RWPE1 (cell line): ENCODE measurements around the gene HDAC7.

ENCODE experiments used
- CTCF ChIA-PET: fragments of 350-600 bp; sonication (Branson Sonifier 250); formaldehyde crosslinking; extraction: SDS; loops from one replicate; lab custom pipeline; 2021; lab: Yijun Ruan, JAX
- POLR2A ChIA-PET: fragments of 400-600 bp; formaldehyde crosslinking; extraction: SDS; loops from one replicate; lab custom pipeline; 2020; ENCODE audit warnings: antibody characterized with exemption; ENCODE audit not compliant: low non-redundant PET; lab: Yijun Ruan, JAX
- DNase-seq: peaks from one replicate; pipeline ENCODE4 v3.0.0; 2012; ENCODE audit warnings: low spot score
- H3K27ac ChIP-seq: fragments of 450-650 bp; 2 replicates; pipeline ENCODE4 v1.5.1; 2017
- CTCF ChIP-seq: fragments of 450-650 bp; conservative IDR thresholded peaks from 2 replicates; pipeline ENCODE4 v1.5.1; 2017; ENCODE audit warnings: low read depth, mild to moderate bottlenecking

Gene HDAC7

DNA sequence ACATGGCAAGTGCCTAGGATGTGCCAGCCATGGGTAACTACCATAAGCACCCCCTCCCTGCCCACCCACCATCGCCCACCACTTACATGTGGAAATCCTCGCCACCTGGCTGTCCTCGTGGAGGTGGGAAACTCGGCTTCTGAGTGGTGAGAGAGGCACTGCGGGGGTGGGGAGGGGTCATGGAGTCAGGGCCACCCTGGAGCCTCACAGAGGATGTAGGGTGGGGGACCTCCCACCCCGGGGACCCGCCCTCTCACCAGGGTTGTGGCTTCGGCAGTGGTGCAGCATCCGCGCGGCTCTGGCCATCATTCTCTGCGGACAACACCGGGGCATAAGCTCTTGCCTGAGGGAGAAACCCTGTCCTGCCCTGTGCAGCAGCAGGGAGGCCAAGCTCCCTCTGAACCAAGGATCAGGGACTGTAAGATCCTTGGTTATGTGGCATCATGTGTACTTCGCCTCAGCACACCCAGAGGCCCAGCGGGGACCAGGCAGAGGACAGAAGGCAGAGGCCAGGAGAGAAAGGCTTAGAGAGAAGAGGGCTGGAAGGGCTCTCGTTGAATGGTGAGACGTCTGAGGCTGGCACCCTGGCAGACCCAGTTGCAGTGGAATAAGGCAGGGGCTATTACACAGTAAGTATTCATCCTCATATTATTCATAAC lies 81.6 kb downstream of the HDAC7 start:
- CTCF ChIA-PET: no interaction called here
- H3K27ac ChIP-seq: no peak overlapping the region
- POLR2A ChIA-PET: no interaction called here
- no peak for TF ChIP-seq CTCF
- no peak for DNase-seq

DNA sequence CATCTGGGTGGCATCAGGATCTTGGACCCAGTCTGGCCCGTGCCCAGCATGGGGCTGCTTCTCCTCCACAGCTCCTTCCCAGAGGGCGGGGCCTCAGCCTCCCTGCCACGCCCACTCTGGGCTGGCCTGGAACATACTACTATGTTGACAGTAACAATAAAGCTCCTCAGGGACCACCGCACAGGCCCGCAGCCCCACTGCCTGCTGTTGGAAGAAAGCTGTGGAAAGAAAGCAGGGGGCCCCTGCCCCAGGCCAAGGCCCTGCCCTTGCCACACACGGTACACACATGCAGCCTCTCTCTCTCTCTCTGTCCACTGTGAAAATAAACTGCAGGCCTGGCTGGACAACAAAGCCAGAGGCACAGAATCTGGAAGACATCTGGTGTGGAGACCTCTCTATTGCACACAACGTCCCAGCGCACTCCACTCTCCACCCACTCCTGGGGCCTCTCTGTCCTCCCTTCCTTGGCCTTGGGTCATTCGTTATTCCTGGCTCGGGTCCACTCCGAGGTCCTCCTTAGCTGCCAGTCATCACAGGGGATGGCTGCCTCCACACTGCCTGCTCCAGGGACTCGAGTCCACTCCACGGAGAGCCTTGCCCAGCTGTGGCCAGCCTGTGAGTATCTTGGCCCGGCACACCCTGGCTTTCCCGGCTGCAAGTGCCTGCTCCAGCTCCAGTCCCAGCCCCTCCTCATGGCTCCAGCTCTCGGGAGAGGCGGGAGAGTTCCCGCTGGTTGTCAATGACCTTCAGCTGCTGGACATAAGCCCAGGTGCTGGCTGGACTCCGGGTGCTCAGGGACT lies 82.6 kb downstream of the HDAC7 start:
- DNase-seq: no peak
- CTCF ChIA-PET: interaction anchor here (0.6 to 1.8 kb wide), 4 partner anchors 10 to 82 kb away, joined by 3 to 9 read pairs (median 3); no protein-coding TSS in a partner anchor
- no peak overlapping the region for H3K27ac ChIP-seq
- POLR2A ChIA-PET: no interaction called here
- no peak for TF ChIP-seq CTCF

- POLR2A ChIA-PET: no interaction called here
- CTCF ChIA-PET: interaction anchor here (0.7 to 1.8 kb wide), 3 partner anchors 9 to 38 kb away, joined by 3 to 9 read pairs (median 3); no protein-coding TSS in a partner anchor
- DNase-seq: no peak
- no peak overlapping the region for H3K27ac ChIP-seq
- no peak for TF ChIP-seq CTCF
These were observed 83.5 kb downstream of the HDAC7 start for GRCh38 chr12:47736216-47736615.

DNA sequence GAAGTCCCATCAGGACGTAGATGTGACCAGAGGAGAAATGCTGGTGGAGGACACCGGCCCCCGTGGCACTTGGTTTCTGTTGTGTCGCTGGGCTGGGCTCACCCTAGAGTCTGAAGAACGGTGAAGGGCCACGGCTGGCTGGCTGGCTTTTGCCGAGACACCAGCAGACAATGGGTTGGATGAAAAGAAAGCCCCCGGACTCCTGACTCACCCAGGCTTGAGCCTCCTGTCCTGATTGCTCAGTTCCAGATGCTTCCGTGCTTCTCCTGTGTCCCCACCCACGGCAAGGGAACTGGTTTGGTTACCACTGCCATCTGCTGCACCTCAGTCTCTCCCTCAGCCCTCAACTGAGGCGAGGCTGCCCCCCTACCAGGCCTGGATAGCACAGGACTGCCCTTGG lies 84.1 kb downstream of the HDAC7 start:
- ChIA-PET POLR2A (no interaction called here), CTCF (interaction anchor here (1.1 to 1.8 kb wide), 2 partner anchors 20 to 39 kb away, joined by 3 to 9 read pairs; no protein-coding TSS in a partner anchor)
- DNase-seq: peak; percentile 28
- TF ChIP-seq CTCF: no peak
- no peak overlapping the region for H3K27ac ChIP-seq

DNA sequence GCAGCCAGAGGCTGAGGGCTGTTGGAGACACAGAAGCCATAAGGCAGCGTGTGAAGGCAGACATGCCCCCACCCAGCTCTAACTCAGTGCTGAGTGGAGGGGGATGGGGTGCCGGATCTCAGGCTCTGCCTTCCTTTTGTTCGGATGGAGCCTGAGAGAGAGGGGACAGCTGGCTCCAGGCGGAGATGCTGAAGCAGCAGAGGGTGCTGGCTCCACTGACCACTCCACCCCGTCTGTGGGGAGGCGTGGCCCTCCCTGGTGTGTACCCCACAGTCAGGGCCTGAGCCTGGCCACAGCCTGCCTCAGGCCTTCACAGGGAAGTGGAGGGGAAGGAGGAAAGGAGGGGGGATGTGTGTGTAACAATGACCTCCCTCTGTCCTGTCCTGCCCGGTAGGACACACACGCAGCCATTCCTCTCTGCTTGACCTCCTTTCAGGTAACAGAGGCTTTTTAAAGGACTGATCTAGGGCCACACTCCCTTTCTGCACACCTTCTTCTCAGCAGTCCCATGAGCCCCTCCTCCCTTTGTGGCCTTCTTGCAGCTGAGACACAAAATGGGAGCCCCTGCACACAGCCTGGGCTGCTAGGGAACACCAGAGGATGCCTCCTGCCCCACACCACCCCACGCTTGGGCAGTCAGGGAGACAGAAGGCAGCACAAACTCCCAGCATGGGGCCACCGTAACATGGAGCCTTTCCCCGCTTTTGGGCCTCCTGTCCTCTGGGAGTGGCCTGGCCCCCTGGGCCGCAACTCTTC lies 84.8 kb downstream of the HDAC7 start:
- TF ChIP-seq CTCF: no peak
- POLR2A ChIA-PET: no interaction called here
- CTCF ChIA-PET: interaction anchor here (1.8 kb wide), 1 partner anchor 19 kb away, joined by 9 read pairs; no protein-coding TSS in a partner anchor
- DNase-seq: no peak
- H3K27ac ChIP-seq: no peak overlapping the region

GRCh38 chr12:47733142-47733541 lies 86.6 kb downstream of the HDAC7 start:
- no peak overlapping the region for H3K27ac ChIP-seq
- POLR2A ChIA-PET: interaction anchor here (0.6 kb wide), 1 partner anchor 34 kb away, joined by 3 read pairs; no protein-coding TSS in a partner anchor
- CTCF ChIA-PET: interaction anchor here (0.9 to 3.1 kb wide), 3 partner anchors 9 to 19 kb away, joined by 3 to 32 read pairs (median 5); no protein-coding TSS in a partner anchor
- DNase-seq: no peak
- TF ChIP-seq CTCF: no peak
